Thoracic aorta (tissue), 2 donors: ENCODE results near the gene TNFSF8. TPM values are rescaled to one million over a fixed set of nuclear protein-coding genes. Genes with fewer than 3 reads are reported as not detected.

Experiments
- ATAC-seq: fragments of 150-250 bp; one replicate; pipeline ENCODE4 v1.8.0; 2017; ENCODE audit warnings: low read depth; ENCODE audit not compliant: insufficient number of reproducible peaks, low FRiP score
- DNase-seq: peaks from one replicate; pipeline ENCODE4 v3.0.0-alpha.2; 2020; ENCODE audit warnings: low spot score
- H3K27ac ChIP-seq, 2 donors: fragments of 200-600 bp; sonication (generic); 1 replicate in 1 of 2; 2 replicates in 1 of 2; pipeline ENCODE4 v1.5.1; 2016; ENCODE audit warnings: mild to moderate bottlenecking in 2 of 2, moderate library complexity in 2 of 2
- H3K27me3 ChIP-seq: fragments of 200-600 bp; sonication (generic); replicated peaks from 2 replicates; pipeline ENCODE4 v1.6.0; 2016; ENCODE audit warnings: mild to moderate bottlenecking; ENCODE audit not compliant: insufficient read depth
- H3K36me3 ChIP-seq: fragments of 200-600 bp; sonication (generic); one replicate; pipeline ENCODE4 v1.5.1; 2016
- H3K4me1 ChIP-seq, 2 donors: fragments of 200-600 bp; sonication (generic); 1 replicate in 1 of 2; 2 replicates in 1 of 2; pipeline versions ENCODE4 v1.5.1 to v1.6.0; 2016; ENCODE audit warnings: low read depth in 2 of 2, mild to moderate bottlenecking in 1 of 2; ENCODE audit not compliant: control insufficient read depth in 1 of 2
- H3K4me3 ChIP-seq: fragments of 200-600 bp; sonication (generic); 2 replicates; pipeline ENCODE4 v1.5.1; 2016; ENCODE audit warnings: mild to moderate bottlenecking
- H3K9me3 ChIP-seq: fragments of 200-600 bp; sonication (generic); 2 replicates; pipeline ENCODE4 v1.5.1; 2016
- CTCF ChIP-seq: fragments of 200-600 bp; sonication (generic); IDR thresholded peaks from one replicate; pipeline ENCODE4 v1.5.1; 2019; ENCODE audit warnings: antibody characterized with exemption
- total RNA-seq, 2 donors: library from RNA; depleted of rRNA; stranded (reverse); fragments of >200 nt; gene quantifications; one replicate each; pipeline versions ENCODE4 v1.1.0 to v1.2.3, GENCODE V29; 2016

The TNFSF8 gene
- total RNA-seq, 2 donors from 2014 or later: 4.1 to 5.8 TPM

DNA sequence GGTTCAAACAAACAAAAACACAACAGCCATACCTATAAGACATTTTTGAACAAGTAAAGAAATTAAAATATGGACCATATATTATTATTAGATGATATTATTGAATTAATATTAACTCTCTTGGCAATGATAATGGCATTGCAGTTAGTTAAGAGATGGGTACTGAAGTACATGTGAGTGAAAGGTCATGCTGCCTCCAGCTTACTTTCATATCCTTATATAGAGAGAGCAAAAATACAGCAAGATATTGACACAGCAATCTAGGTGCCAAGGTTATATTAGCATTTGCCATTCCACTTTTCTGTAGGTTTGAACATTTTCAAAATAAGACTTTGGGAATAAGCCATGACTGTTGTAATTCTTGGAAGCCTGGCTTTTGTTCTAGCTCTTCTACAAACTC lies 6.1 kb downstream of the TNFSF8 start:
- no peak overlapping the region for H3K27ac ChIP-seq
- DNase-seq: no peak

DNA sequence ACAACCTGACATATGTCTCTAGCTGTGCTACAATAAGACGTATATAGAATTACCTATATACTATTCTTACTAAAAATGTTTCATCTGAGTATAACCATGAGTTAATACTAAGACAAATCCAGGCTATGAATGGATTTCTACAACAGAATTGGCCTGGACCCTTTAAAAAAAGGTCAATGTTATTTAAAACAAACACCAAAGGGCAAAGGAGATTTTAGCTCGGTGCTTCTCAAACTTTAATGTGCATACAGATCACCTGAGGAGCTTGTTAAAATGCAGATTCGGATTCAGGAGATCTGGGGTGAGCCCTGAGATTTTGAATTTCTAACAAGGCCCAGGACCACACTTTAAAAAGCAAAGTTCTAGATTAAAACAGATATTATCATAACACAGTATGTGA lies 6.5 kb downstream of the TNFSF8 start:
- ATAC-seq: no peak
- Histone ChIP-seq H3K4me1 (peaks cover 10 to 16% of the 10 kb centered on the region in 2 donors), H3K27me3 (no peaks in the 10 kb centered on the region), H3K36me3 (no peaks in the 10 kb centered on the region), H3K27ac (no peak overlapping the region), H3K9me3 (no peaks in the 10 kb centered on the region), H3K4me3 (no peak overlapping the region)
- TF ChIP-seq CTCF: no peak
- no peak for DNase-seq

More for the DNA sequence above, 6.1 kb downstream of the TNFSF8 start:
- Histone ChIP-seq H3K9me3 (no peaks in the 10 kb centered on the region), H3K27me3 (no peaks in the 10 kb centered on the region), H3K4me3 (no peak overlapping the region), H3K36me3 (no peaks in the 10 kb centered on the region), H3K4me1 (peaks cover 10 to 16% of the 10 kb centered on the region in 2 donors)
- no peak for TF ChIP-seq CTCF
- no peak for ATAC-seq

- Histone ChIP-seq H3K36me3 (no peaks in the 10 kb centered on the region), H3K27ac (no peak overlapping the region), H3K9me3 (no peaks in the 10 kb centered on the region), H3K4me3 (no peak overlapping the region), H3K4me1 (peaks cover 6 to 12% of the 10 kb centered on the region in 2 donors), H3K27me3 (no peaks in the 10 kb centered on the region)
- TF ChIP-seq CTCF: no peak
- DNase-seq: no peak
- ATAC-seq: no peak
These were observed 9.2 kb downstream of the TNFSF8 start for GRCh38 chr9:114921171-114921570.

DNA sequence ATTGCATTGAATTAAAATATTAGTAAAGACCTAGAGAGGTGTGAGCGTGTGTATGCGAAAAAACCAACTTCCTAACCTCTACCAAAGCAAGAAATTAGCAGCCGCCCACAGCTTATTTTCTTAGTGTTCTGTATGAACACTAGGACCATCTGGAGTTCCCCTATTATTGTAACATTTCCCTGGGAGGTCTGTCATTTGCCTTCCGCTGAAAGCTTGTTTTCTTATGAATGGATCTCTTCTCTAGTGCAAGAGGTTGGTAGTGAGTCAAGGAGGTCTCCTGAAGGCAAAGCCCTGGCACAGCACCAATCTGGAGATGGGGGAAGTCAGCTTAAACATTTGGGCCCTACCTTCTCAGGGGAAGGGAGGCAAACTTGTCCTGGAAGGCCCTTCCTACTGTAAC lies 10.8 kb downstream of the TNFSF8 start:
- DNase-seq (no peak), ATAC-seq (no peak)
- H3K36me3 ChIP-seq: no peaks in the 10 kb centered on the region
- no peak for TF ChIP-seq CTCF
- no peak overlapping the region for H3K4me3 ChIP-seq
- H3K9me3 ChIP-seq: no peaks in the 10 kb centered on the region
- peaks cover 1 to 3% of the 10 kb centered on the region in 2 donors for H3K4me1 ChIP-seq
- no peak overlapping the region for H3K27ac ChIP-seq
- H3K27me3 ChIP-seq: no peaks in the 10 kb centered on the region

DNA sequence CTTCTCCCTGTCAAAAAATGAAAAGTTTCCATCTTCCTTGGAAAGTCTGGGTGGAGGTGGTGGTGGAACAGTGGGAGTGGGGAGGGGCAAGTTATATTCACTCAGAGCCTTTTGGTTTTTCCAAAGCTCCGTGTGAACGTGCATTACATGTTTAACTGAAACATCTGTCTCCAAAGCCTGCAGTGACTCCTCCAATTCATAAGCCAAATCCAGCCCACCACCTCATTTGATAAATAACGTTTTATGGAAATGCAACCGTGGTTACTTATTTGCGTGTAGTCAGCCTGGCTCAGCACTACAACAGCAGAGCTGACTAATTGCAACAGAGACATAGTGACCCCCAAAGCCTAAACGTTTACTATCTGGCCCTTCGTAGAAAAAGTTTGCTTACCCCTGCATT lies 13.9 kb downstream of the TNFSF8 start:
- ATAC-seq (no peak), DNase-seq (no peak)
- Histone ChIP-seq H3K4me1 (no peaks in the 10 kb centered on the region), H3K27me3 (no peaks in the 10 kb centered on the region), H3K36me3 (no peaks in the 10 kb centered on the region), H3K27ac (no peak overlapping the region), H3K9me3 (no peaks in the 10 kb centered on the region), H3K4me3 (no peak overlapping the region)
- TF ChIP-seq CTCF: no peak
